Activated naive CD4-positive, alpha-beta T cell (primary cell): ENCODE results near the gene FAM50A.
"Not testable (repeated sequence)": the region's sequence is repeated elsewhere in the genome, so short reads cannot be mapped to it uniquely, and the experiment has no call there.

Source experiments
- DNase-seq, 4 experiments: peaks; one replicate each; lab custom pipeline; 2025; lab: John Stamatoyannopoulos, UW

Gene FAM50A, protein sequence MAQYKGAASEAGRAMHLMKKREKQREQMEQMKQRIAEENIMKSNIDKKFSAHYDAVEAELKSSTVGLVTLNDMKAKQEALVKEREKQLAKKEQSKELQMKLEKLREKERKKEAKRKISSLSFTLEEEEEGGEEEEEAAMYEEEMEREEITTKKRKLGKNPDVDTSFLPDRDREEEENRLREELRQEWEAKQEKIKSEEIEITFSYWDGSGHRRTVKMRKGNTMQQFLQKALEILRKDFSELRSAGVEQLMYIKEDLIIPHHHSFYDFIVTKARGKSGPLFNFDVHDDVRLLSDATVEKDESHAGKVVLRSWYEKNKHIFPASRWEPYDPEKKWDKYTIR

DNA sequence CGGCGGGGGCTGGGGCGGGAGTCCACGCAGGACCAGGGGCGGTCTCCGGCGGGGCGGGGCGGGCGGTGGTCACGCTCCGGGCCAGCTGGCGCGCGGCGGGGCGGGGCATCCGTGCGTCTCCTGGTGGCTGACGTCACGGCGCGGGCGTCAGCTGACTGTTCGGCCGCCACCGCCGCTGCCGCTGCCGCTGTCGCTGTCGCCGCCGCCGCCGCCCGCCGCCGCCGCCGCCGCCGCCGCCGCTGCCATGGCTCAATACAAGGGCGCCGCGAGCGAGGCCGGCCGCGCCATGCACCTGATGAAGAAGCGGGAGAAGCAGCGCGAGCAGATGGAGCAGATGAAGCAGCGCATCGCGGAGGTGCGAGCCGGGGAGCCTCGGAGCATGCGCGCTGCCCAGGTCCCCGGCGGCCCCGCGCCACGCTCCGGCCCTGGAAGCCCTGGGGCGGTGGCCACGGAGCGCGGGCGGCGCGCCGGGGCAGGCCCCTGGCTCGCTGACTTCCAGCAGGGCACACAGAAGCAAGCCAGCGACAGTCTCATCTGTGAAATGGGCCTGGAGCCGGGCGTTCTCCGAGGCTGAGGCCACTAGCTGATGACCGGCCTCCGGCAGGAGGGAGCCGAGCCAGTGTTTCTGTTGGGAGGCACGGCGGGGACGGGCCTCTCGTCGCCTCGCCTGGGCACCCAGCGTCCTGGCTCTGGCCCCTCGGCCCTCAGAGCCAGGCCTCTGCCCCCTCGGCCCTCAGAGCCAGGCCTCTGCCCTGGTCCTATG lies at the start of gene FAM50A:
FAM50A (plus strand) TSS at position 150 of the 763 bp plus-strand sequence; CDS start at position 245, 95 bp downstream.
- peak in 3 of 4 experiments; percentile 15 to 60 (median 26) for DNase-seq

DNA sequence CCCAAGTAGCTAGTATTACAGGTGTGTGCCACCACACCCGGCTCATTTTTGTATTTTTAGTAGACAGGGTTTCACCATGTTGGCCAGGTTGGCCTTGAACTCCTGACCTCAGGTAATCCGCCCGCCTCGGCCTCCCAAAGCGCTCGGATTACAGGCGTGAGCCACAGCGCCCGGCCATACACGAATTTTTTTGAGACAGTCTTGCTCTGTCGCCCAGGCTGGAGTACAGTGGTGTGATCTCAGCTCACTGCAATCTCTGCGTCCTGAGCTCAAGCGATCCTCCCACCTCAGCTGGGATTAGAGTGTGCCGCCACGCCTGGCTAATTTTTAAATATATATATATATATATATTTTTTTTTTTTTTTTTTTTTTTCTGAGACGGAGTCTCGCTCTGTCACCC lies 47.6 kb upstream of the FAM50A start:
- not testable (repeated sequence) for DNase-seq

GRCh38 chrX:154396973-154397887 lies 46.7 kb upstream of the FAM50A start:
- peak in 1 of 4 experiments; percentile 50 for DNase-seq

DNA sequence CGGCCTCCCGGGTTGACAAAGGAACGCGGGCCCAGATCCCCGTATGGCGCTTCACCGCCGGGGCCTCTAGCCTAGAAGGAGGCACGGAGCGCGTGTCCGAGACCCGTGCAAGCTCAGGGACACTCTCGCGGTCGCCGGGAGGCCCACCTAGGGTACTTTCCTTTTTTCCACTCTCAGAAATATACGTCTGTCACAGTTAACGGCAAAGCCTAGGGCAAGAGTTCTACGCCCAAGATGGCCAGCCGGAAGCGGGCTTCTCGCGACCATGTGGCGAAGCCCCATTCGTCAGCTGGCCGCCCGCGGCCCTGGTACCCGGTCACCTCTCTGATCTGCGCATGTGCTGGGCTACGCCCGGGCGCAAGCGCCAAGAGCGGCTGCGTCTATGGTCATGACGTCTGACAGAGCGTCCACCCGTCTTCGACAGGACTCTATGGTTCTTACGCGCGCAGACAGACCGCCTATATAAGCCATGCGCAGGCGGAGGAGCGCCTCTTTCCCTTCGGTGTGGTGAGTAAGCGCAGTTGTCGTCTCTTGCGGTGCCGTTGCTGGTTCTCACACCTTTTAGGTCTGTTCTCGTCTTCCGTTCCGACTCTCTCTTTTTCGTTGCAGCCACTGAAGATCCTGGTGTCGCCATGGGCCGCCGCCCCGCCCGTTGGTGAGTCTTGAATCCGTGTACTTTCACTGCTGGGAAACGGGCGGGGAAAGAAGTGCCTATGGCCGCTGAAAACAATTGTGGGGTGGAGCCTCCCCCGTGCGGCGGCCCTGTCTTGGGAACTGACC lies 45.9 kb upstream of the FAM50A start, which contains the start of gene RPL10:
RPL10 (plus strand) TSS at position 490 of the 780 bp plus-strand sequence; CDS start at position 633, 143 bp downstream.
- peak; percentile 52 to 79 (median 72) for DNase-seq

DNA sequence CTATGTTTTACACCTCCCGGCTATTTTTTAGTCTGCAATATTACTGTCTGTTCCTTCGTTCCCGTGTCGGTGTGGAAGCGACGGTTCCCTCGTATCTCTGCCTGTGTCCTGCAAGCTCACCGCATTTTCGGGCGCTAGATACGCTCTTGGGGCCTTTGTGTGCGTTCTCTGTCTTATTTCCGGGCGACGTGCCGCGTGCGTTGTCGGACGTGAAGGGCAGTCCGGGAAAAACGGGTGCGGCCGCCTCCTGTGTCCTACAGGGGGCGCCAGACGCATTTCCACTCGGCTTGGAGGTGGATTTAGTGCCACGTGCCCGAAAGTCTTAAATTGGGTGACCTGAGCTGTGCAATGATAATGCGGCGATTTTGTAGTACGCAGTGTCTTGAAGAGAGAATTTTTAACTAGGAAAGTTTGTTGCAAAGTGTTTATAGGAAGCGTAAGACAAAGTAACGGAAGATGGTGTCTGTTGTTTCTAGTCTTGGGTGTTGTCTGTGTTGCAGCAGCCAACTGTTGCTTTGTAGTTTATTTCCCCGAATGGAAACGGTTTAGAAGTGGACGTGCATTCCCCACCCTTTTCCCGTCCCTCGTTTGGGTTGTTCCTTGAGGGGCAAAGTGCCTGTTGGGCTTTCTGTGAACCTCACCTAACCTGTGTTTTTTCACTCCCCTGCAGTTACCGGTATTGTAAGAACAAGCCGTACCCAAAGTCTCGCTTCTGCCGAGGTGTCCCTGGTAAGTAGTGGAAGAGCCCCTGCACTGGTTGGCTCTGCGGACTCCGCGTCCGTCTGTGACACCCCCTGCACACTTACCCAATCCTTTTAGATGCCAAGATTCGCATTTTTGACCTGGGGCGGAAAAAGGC lies 45.0 kb upstream of the FAM50A start:
- peak; percentile 44 to 76 (median 66) for DNase-seq

- DNase-seq, result no peak
Measured at GRCh38 chrX:154399527-154400368, 44.2 kb upstream of the FAM50A start.

DNA sequence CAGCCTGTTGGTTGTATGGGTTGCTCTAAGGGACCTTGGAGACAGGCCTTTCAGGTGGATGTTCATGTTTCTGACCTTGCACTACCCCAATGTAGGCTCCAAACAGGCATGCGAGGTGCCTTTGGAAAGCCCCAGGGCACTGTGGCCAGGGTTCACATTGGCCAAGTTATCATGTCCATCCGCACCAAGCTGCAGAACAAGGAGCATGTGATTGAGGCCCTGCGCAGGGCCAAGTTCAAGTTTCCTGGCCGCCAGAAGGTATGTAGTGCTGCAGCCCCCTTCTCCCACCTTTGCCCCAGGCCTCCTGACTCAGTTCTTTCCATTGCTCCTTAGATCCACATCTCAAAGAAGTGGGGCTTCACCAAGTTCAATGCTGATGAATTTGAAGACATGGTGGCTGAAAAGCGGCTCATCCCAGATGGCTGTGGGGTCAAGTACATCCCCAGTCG lies 43.5 kb upstream of the FAM50A start:
- DNase-seq, result not testable (repeated sequence)

DNA sequence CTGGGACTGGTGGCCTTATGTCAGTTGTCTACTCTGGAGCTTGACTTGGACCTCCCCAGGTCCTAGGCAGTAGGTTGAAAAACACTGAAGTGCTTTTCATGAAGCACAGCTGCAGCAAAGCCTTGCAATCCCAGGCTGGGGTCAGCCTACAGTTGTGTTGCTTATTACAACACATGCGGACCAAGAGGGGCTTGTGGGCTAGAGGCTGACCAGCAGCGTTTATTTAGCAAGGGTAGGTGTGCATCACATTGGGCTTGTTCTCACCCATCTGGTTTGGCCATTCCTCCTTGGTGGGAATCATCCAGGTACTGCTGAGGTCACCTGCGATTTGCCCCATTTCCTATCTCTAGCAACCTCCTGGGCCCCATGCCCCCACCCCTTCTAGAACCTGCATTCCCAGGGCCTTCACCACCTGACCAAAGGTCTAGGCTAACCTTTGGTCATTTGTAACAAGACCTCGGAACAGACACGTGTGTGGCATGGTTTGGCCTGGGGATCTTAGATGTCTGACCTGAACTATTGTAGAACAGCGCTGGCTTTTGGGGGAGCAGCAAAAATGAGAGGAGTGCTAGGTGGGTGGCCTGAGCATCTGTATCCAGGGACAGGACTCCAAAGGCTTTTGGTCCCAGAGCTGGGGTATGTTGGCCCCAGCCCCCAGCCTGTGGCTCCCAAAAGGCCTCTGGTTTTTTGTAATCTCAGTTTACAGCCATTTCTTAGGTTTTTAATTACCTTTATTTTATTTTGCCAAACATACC lies 42.7 kb upstream of the FAM50A start:
- DNase-seq, result no peak

DNA sequence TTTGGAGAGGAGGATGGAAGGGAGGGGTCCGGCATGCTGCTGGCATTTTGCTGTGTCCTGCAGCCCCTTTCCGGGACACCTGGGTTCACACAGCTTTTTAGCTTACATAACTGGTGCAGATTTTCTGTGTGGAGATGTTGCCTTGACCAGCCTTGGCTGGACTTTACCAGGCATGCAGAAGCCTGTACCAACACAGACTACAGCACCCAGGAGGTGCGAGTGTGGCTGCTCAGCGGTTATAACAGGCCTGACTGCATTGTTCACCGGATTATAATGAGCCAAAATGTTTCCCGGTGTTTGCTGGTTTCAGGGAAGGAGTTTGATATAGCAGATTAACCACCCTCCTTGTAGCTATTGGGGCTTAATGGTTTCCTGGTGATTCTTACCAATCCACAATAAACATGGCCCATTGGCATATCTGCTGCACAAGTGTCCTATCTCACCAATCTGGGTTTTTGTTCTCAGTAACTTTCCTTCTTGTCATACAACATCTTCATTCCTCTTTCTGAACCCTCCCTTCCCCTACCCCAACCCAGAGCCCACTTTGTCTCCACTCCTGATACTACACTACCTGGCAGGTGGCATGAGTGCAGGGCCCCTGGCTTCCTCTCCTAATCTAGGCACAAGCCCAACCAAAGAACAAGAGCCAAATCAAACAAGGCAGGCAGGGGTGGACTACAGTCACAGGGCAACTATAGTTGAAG lies 41.9 kb upstream of the FAM50A start:
- DNase-seq, result no peak

- DNase-seq, result no peak
Measured at GRCh38 chrX:154402622-154403127, 41.3 kb upstream of the FAM50A start.

GRCh38 chrX:154403192-154403591 lies 40.7 kb upstream of the FAM50A start:
- no peak for DNase-seq

- DNase-seq, result no peak
Measured at GRCh38 chrX:154403858-154404257, 40.1 kb upstream of the FAM50A start.

GRCh38 chrX:154404625-154405192 lies 39.2 kb upstream of the FAM50A start:
- DNase-seq, result no peak

DNA sequence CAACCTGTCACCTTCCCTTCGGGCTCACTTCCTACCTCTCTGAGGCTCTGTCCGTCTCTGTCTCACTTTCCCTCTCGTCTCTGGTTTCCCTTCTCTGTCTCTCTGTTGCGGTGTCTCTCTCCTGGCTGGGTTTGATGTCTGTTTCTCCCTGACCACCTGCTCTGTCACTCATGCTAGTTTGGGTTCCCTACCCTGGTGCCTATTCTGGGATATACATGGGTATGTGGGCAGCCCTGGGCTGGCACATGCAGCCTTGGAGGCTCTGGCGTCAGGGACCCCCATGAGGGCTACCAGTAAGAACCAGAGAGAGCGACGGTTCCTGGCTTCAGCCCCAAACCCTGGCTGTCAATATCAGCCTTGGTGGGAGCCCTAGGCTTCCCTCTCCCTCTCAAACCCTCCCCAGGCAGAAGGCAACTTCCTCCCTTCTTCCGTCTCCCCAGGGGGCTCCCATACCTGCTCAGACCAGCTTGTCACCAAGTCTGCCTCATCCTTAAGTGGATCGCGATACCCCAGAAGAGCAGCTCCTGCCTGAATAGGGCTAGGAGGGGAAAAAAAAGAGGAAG lies 35.2 kb upstream of the FAM50A start:
- no peak for DNase-seq

- DNase-seq, result no peak
Measured at GRCh38 chrX:154409222-154409871, 34.6 kb upstream of the FAM50A start, which contains the start of gene DNASE1L1. Gene DNASE1L1 (minus strand): TSS chrX:154409254. CDS start chrX:154405568, 3,686 bp downstream.

DNA sequence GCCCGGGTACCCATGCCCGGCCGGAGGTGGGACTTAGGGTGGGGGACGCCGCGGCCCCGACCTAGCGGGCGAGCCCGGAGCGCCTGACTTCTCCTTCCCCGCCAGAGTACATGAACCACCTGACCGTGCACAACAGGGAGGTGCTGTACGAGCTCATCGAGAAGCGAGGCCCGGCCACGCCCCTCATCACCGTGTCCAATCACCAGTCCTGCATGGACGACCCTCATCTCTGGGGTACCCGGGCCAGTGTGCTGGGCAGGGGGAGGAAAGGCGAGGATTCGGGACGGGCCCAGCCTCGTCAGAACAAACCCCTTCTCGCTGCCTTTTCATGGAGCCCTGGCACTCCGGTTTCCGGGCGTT lies 32.0 kb upstream of the FAM50A start:
- peak in 1 of 4 experiments; percentile 26 for DNase-seq
